ENCODE data around the gene HSF4.

The HSF4 gene

GRCh38 chr16:67199011-67199807, 34.7 kb downstream of the HSF4 start, which contains the start of gene ELMO3:
Gene ELMO3, plus strand, starts transcription at chr16:67199131. Its CDS starts 196 bp downstream, at chr16:67199327.
- Histone ChIP-seq H3K36me3 (peaks cover 60% of the 10 kb centered on the region), H3K4me1 (no peaks in the 10 kb centered on the region), H3K27me3 (no peaks in the 10 kb centered on the region), H3K4me3 (ENCODE audit: low read depth, low read length) (no peak within 1 kb of the TSS), H3K9me3 (no peaks in the 10 kb centered on the region)
- no peak for DNase-seq
- no peak for TF ChIP-seq CTCF (IDR thresholded peaks at IDR 0.05; ENCODE audit: low read depth, low read length)

- Histone ChIP-seq H3K4me3 (ENCODE audit: low read depth, low read length) (no peak overlapping the region), H3K27me3 (no peaks in the 10 kb centered on the region), H3K9me3 (no peaks in the 10 kb centered on the region), H3K4me1 (no peaks in the 10 kb centered on the region), H3K36me3 (peaks cover 54% of the 10 kb centered on the region)
- no peak for TF ChIP-seq CTCF (IDR thresholded peaks at IDR 0.05; ENCODE audit: low read depth, low read length)
- DNase-seq = no peak
Observed at GRCh38 chr16:67199808-67200198, 35.3 kb downstream of the HSF4 start.

- no peaks in the 10 kb centered on the region for H3K4me1 ChIP-seq
- H3K9me3 ChIP-seq = no peaks in the 10 kb centered on the region
- DNase-seq = no peak
- TF ChIP-seq CTCF (IDR thresholded peaks at IDR 0.05; ENCODE audit: low read depth, low read length) = no peak
- no peaks in the 10 kb centered on the region for H3K27me3 ChIP-seq
- peaks cover 47% of the 10 kb centered on the region for H3K36me3 ChIP-seq
- no peak overlapping the region for H3K4me3 ChIP-seq (ENCODE audit: low read depth, low read length)
Observed at GRCh38 chr16:67200491-67200890, 35.9 kb downstream of the HSF4 start.

- H3K4me1 ChIP-seq = no peaks in the 10 kb centered on the region
- no peak for DNase-seq
- H3K27me3 ChIP-seq = no peaks in the 10 kb centered on the region
- peaks cover 35% of the 10 kb centered on the region for H3K36me3 ChIP-seq
- H3K4me3 ChIP-seq (ENCODE audit: low read depth, low read length) = no peak overlapping the region
- TF ChIP-seq CTCF (IDR thresholded peaks at IDR 0.05; ENCODE audit: low read depth, low read length) = no peak
- H3K9me3 ChIP-seq = no peaks in the 10 kb centered on the region
Observed at GRCh38 chr16:67201411-67202345, 37.1 kb downstream of the HSF4 start.

- no peak for TF ChIP-seq CTCF (IDR thresholded peaks at IDR 0.05; ENCODE audit: low read depth, low read length)
- H3K4me3 ChIP-seq (ENCODE audit: low read depth, low read length) = no peak overlapping the region
- H3K27me3 ChIP-seq = no peaks in the 10 kb centered on the region
- peaks cover 27% of the 10 kb centered on the region for H3K36me3 ChIP-seq
- peaks cover 4% of the 10 kb centered on the region for H3K4me1 ChIP-seq
- H3K9me3 ChIP-seq = no peaks in the 10 kb centered on the region
- no peak for DNase-seq
Observed at GRCh38 chr16:67202426-67202825, 37.9 kb downstream of the HSF4 start.
